GM12878 (cell line): Measurements from ENCODE around the gene CCDC191. TPM values are rescaled to one million over a fixed set of nuclear protein-coding genes. Genes with fewer than 3 reads are reported as not detected.

Source experiments
- ATAC-seq: fragments of 200-7000 bp; cut with Tn5 transposase; 3 replicates; pipeline ENCODE4 v1.9.1; 2020; ENCODE audit warnings: mild to moderate bottlenecking, moderate library complexity
- BruUV-seq: library from RNA; stranded (reverse); fragments of 400-500 nt; replicated peaks from 2 replicates; lab custom pipeline; 2021; lab: Mats Ljungman, UMichigan
- CTCF ChIA-PET: fragments of 300-600 bp; sonication (Branson Sonifier 250); formaldehyde crosslinking; extraction: SDS; loops from one replicate; lab custom pipeline; 2021; ENCODE audit warnings: inconsistent platforms; lab: Yijun Ruan, JAX
- POLR2A ChIA-PET: fragments of 350-600 bp; formaldehyde crosslinking; extraction: SDS; loops from one replicate; lab custom pipeline; 2021; ENCODE audit warnings: inconsistent platforms; lab: Charles Lee
- RAD21 ChIA-PET: fragments of 300-600 bp; sonication (Branson Sonifier 250); formaldehyde crosslinking; loops from one replicate; lab custom pipeline; 2023; ENCODE audit warnings: antibody characterized with exemption; ENCODE audit not compliant: unreplicated experiment; lab: Charles Lee
- SMC1A ChIA-PET: fragments of 300-600 bp; sonication (Branson Sonifier 250); formaldehyde crosslinking; loops from one replicate; lab custom pipeline; 2023; ENCODE audit not compliant: unreplicated experiment, uncharacterized antibody; lab: Charles Lee
- DNase-seq: peaks from one replicate; pipeline ENCODE4 v3.0.0-alpha.2; 2011; ENCODE audit warnings: low read depth, low spot score
- FAIRE-seq: peaks from 3 replicates; lab custom pipeline; 2011; peaks lifted over from hg19 to GRCh38; lab: Jason Lieb, UNC
- H2AFZ ChIP-seq: 2 replicates; pipeline ENCODE4 v1.6.0; 2011; ENCODE audit warnings: low read depth, low read length, control low read depth; ENCODE audit not compliant: control insufficient read depth
- H3K27ac ChIP-seq: 2 replicates; pipeline ENCODE4 v1.5.1; 2011; ENCODE audit warnings: control low read depth; ENCODE audit not compliant: control insufficient read depth, insufficient read depth
- H3K27me3 ChIP-seq, 2 experiments: replicated peaks in 1 of 2; 2 replicates each; pipeline versions ENCODE4 v1.6.0 to v1.6.1; 2011; ENCODE audit warnings: low read length in 1 of 2; ENCODE audit not compliant: control insufficient read depth in 2 of 2, insufficient read depth in 2 of 2
- H3K36me3 ChIP-seq, 2 experiments: 2 replicates each; pipeline ENCODE4 v1.5.1; 2011; ENCODE audit warnings: low read length in 1 of 2; ENCODE audit not compliant: control insufficient read depth in 2 of 2, insufficient read depth in 2 of 2
- H3K4me1 ChIP-seq: 2 replicates; pipeline ENCODE4 v1.6.1; 2011; ENCODE audit warnings: mild to moderate bottlenecking, low read length, moderate library complexity, mixed read lengths; ENCODE audit not compliant: control insufficient read depth, insufficient read depth
- H3K4me2 ChIP-seq: 2 replicates; pipeline ENCODE4 v1.6.0; 2011; ENCODE audit warnings: control low read depth; ENCODE audit not compliant: control insufficient read depth, insufficient read depth
- H3K4me3 ChIP-seq: fragments of 200-600 bp; sonication (generic); 2 replicates; pipeline ENCODE4 v1.5.1; 2016
- H3K79me2 ChIP-seq: 2 replicates; pipeline ENCODE4 v1.6.0; 2011; ENCODE audit warnings: low read length; ENCODE audit not compliant: control insufficient read depth, insufficient read depth
- H3K9ac ChIP-seq: 2 replicates; pipeline ENCODE4 v1.8.0; 2011; ENCODE audit warnings: low read length, control low read depth, mixed read lengths; ENCODE audit not compliant: control insufficient read depth, insufficient read depth
- H3K9me3 ChIP-seq: replicated peaks from 3 replicates; pipeline ENCODE4 v1.5.1; 2011; ENCODE audit warnings: mild to moderate bottlenecking, low read length; ENCODE audit not compliant: control insufficient read depth, insufficient read depth
- H4K20me1 ChIP-seq: 2 replicates; pipeline ENCODE4 v1.6.0; 2011; ENCODE audit not compliant: control insufficient read depth, insufficient read depth
- SPI1 ChIP-seq: IDR thresholded peaks from 2 replicates; pipeline ENCODE4 v1.6.1; 2011; ENCODE audit warnings: low read depth, mild to moderate bottlenecking, low read length, moderate library complexity, borderline replicate concordance; ENCODE audit not compliant: insufficient read depth
- ZNF592 ChIP-seq: fragments of 450-650 bp; IDR thresholded peaks from 2 replicates; pipeline ENCODE4 v1.6.1; 2017; ENCODE audit warnings: mild to moderate bottlenecking, moderate library complexity
- WGBS: methylation state at CpG from one replicate; pipeline ENCODE4 v1.1.6; 2016; ENCODE audit warnings: low lambda C conversion rate; ENCODE audit not compliant: insufficient replicate concordance, insufficient coverage; ENCODE audit errors: missing lambda C conversion rate; 5-methylcytosine and 5-hydroxymethylcytosine counted together
- in situ Hi-C: fragments of 300-500 bp; cut with MboI; formaldehyde crosslinking; loops from 9 replicates; pipeline ENCODE4 v1.14.3; 2018; ENCODE audit warnings: mixed read lengths
- intact Hi-C: fragments of 100-400 bp; cut with micrococcal nuclease; formaldehyde crosslinking; loops from one replicate; pipeline ENCODE4 v1.14.2; 2022; ENCODE audit not compliant: unreplicated experiment
- polyA plus RNA-seq, 11 experiments: library from polyadenylated mRNA; depleted of rRNA in 4 of 11; unstranded in 6 of 11; stranded (reverse) in 5 of 11; fragments of >200 nt; fragmentation: Nextera tagmentation in 4 of 11; fragmentation: Illumina TruSeq in 1 of 11; extraction: Ambion mirVana in 4 of 11; extraction: Trizol in 1 of 11; gene quantifications; 1 replicate in 1 of 11; 2 replicates in 10 of 11; pipeline versions ENCODE4 v1.2.1 to v1.2.3, GENCODE V29; 2011 to 2016; ENCODE audit warnings: inconsistent platforms in 2 of 11, missing spikeins in 2 of 11, low read depth in 1 of 11
- total RNA-seq, 4 experiments: library from RNA; depleted of rRNA in 3 of 4; stranded (reverse); fragments of >200 nt in 3 of 4; fragmentation: Illumina TruSeq in 1 of 4; extraction: Trizol in 1 of 4; gene quantifications; 2 replicates each; pipeline versions ENCODE4 v1.2.1 to v1.2.3, GENCODE V29; 2013 to 2021

The CCDC191 gene
- total and polyA plus RNA-seq, 10 of the 15 experiments (the other 5 are each of a cell fraction or from before 2014, with no cell fraction given) = 1.2 to 2.9 (median 1.7) TPM

GRCh38 chr3:114060906-114061655, 4.8 kb upstream of the CCDC191 start:
- WGBS = 79% methylated on average over 8 of the region's 8 CpGs
- RAD21 ChIA-PET = no interaction called here
- BruUV-seq = no TSS peak
- H3K27ac ChIP-seq = peak overlapping the region; percentile 15; the same call in 1 of the 2 replicates
- SMC1A ChIA-PET = no interaction called here
- POLR2A ChIA-PET = no interaction called here
- ATAC-seq (no peak), DNase-seq (no peak), FAIRE-seq (no peak)
- H3K9ac ChIP-seq = no peak overlapping the region
- no peaks in the 10 kb centered on the region for H3K27me3 ChIP-seq
- no peaks in the 10 kb centered on the region for H3K9me3 ChIP-seq
- peak; percentile 53; the same call in 1 of the 2 replicates for TF ChIP-seq SPI1
- no peak for TF ChIP-seq ZNF592
- in situ Hi-C loops = no loop called here
- CTCF ChIA-PET = no interaction called here
- no peak overlapping the region for H3K4me3 ChIP-seq
- H4K20me1 ChIP-seq = no peaks in the 10 kb centered on the region
- intact Hi-C loops = no loop called here
- H3K4me2 ChIP-seq = peak overlapping the region; percentile 41
- peaks cover 50% of the 10 kb centered on the region for H3K79me2 ChIP-seq
- H3K4me1 ChIP-seq = 0 out of 2 replicates have a peak, but pooled peaks cover 2% of the 10 kb centered on the region
- no peak overlapping the region for H2AFZ ChIP-seq
- H3K36me3 ChIP-seq = peaks cover 1 to 2% of the 10 kb centered on the region in 2 experiments; a peak in 1 of 4 replicates
